GM18951 (cell line): ENCODE results near the gene MAOA.

ENCODE experiments used
- POLR2A ChIP-seq: IDR thresholded peaks from 4 replicates; pipeline ENCODE4 v1.6.1; 2011; ENCODE audit warnings: mild to moderate bottlenecking; ENCODE audit not compliant: insufficient read length, insufficient read depth; ENCODE audit errors: extremely low read depth
- in situ Hi-C: fragments of 300-500 bp; cut with MboI; formaldehyde crosslinking; loops from one replicate; pipeline ENCODE4 v1.12.0; 2022; ENCODE audit warnings: low sequenced_read_pairs, mixed read lengths, inconsistent platforms; ENCODE audit not compliant: unreplicated experiment

MAOA gene

GRCh38 chrX:43733699-43734098 is 77.6 kb downstream of the MAOA start:
- in situ Hi-C loops, result loop anchor here (25.0 kb wide), 1 partner anchor 396 kb away; no protein-coding TSS in a partner anchor
- no peak for TF ChIP-seq POLR2A

GRCh38 chrX:43734444-43734843 is 78.3 kb downstream of the MAOA start:
- in situ Hi-C loops, result loop anchor here (25.0 kb wide), 1 partner anchor 397 kb away; no protein-coding TSS in a partner anchor
- TF ChIP-seq POLR2A, result no peak

- TF ChIP-seq POLR2A, result no peak
- in situ Hi-C loops, result loop anchor here (25.0 kb wide), 1 partner anchor 398 kb away; no protein-coding TSS in a partner anchor
Measured at GRCh38 chrX:43735534-43735933, 79.4 kb downstream of the MAOA start.

DNA sequence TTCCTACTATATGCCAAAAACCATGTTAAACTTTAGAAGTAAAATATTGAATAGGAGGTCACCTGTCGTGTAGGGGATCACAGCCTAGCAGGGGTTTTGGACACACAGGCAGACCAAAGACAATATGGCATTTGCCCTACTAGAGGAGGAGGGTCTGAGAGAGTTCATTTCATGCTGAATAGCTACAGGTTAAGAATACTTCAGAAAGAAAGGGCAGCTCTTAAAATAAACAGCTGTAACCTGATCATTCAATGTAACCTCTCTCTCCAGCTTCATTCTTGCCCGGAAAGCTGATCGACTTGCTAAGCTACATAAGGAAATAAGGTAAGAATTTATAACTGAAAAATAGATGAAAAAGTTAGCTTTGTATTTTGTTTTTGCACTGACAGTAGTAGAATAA is 79.9 kb downstream of the MAOA start:
- no peak for TF ChIP-seq POLR2A
- in situ Hi-C loops, result loop anchor here (25.0 kb wide), 1 partner anchor 399 kb away; no protein-coding TSS in a partner anchor

DNA sequence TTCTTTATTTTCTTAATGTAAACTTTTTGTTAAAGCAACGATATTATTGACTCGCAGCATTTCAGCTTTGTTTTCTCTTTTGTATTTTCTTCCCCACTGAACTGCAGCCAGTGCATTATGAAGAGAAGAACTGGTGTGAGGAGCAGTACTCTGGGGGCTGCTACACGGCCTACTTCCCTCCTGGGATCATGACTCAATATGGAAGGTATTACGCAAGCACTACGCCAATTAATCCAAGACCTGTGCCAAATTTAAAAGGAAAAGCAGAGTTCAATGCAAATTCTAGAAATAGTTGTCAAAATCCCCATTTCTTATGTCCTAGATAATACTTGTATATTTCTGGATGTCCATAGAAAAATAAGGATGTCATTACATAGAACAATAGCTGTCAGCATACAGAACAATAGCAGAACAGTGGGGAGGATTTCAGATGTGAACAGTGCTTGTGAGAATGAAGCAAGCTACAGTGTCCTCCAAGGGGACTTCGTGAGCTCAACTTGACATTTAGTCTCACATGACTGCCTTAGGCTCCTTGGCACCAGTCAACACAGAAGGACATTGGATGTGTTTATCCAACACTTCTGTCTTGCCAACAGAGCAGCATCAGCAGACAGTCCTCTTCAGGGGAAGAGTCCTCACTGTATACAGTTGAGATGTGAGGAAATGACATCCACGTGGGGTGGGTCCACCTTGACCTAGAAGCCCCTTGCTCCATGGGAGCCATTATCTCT is 85.9 kb downstream of the MAOA start:
- TF ChIP-seq POLR2A, result no peak
- in situ Hi-C loops, result loop anchor here (25.0 kb wide), 1 partner anchor 405 kb away; no protein-coding TSS in a partner anchor

DNA sequence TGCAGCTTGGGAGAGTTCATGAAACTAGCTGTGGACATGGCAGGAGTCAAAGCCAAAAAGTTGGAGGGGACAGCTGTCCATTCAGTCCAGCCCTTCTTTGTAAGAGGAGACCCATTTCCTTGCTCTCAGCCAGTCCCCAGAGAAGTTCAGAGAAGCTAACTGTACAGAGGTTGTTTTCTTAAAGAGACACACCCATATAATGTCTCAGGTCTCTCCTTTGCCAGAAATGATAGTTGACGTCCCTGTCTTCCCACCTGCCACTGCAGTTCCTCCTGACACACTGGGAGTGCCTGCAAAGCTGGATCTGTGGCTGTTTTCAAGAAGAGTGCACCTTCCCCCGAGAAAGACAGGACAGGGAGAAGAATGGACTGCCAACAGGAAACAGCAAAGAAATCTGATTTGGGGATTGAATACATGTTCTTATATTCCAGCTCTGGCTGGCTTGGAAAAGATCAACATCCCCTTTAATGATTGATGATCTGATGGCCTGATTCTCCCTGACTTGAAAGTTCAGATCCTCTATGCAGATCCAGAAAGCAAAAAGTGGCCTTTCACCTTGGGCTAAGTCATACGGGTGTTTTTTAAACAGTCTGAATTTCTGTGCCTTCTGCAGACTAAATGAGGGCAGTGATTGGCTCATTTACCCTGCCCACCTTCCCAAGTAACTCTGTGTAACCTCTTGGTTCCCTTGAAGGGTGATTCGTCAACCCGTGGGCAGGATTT is 87.2 kb downstream of the MAOA start:
- in situ Hi-C loops, result loop anchor here (25.0 kb wide), 1 partner anchor 406 kb away; no protein-coding TSS in a partner anchor
- TF ChIP-seq POLR2A, result no peak

- in situ Hi-C loops, result loop anchor here (25.0 kb wide), 1 partner anchor 407 kb away; no protein-coding TSS in a partner anchor
- TF ChIP-seq POLR2A, result no peak
Measured at GRCh38 chrX:43744284-43744683, 88.2 kb downstream of the MAOA start.

DNA sequence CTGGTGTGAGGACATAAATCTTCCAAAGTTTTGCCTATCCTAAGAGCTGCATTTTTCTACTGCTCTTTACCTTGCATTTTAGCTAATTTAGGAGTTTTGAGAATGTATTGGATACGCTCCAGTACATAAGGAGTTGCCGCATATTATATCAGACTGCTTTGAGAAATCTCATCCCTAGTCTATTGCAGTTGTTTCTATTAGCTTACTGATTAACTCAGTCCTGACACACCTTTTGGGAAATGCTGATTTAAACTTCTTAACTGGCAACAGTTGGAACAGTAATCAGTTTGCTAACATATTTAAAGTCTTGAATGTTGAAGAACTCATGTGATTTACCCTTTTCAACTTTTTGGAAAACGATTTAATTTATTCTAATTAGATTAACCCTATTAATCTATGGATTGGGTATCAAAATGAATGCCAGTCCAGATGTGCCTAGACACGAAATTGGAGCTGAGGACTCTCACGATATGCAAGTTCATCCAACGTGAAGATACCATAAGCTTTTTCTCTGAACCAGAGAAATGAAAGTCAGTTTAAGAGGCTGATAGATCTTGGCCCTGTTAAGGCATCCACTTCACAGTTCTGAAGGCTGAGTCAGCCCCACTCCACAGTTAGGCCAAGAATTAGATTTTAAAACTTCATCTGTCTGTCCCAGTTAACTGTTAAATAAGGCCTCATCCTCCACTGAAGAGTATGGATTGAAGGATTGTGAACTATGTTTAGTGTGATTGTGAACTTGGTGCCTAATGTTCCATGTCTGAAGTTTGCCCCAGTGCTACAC is 90.0 kb downstream of the MAOA start:
- in situ Hi-C loops, result loop anchor here (25.0 kb wide), 1 partner anchor 409 kb away; no protein-coding TSS in a partner anchor
- TF ChIP-seq POLR2A, result no peak

- TF ChIP-seq POLR2A, result no peak
- in situ Hi-C loops, result loop anchor here (25.0 kb wide), 1 partner anchor 410 kb away; no protein-coding TSS in a partner anchor
Measured at GRCh38 chrX:43747476-43747875, 91.4 kb downstream of the MAOA start.

DNA sequence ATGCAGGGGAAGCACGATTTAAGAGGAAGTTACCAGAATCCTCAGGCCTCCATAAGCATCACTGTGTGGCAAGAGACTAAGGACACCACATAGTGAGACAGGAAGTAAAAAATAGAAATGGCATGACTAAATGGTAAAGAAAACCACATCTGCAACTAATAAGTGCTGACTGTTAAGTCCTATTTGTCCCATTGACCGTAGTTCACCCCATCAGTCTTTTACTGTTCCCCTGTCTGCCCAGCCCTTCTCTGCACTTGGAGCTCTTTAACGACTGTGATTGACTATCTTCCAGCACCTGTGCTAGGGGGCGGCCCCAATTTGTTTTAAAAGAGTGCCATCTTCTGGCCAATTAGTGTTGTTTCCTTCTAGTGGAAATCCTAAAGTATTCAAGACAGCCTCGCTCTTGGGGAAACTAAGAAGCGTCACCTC is 94.2 kb downstream of the MAOA start:
- no peak for TF ChIP-seq POLR2A
- in situ Hi-C loops, result no loop called here

DNA sequence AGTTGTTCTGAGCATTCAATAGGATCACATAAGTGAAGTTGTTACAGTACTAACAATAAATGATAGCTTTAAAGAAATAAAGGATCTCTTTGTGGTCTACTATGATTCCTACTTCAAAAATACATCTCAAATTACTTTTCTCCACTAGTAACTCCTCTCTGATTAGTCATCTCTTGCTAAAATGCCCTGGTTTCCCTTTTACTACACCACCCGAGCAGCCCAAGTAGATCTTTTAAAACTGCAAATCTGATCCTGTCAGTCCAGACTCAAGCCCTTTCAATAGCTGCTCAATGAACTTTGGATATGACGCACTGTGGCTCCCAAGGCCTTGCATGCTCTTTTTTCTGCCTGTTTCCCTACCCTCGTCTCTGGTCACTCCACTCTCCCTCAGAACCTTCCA is 97.5 kb downstream of the MAOA start:
- no peak for TF ChIP-seq POLR2A
- in situ Hi-C loops, result no loop called here

- TF ChIP-seq POLR2A, result no peak
- in situ Hi-C loops, result no loop called here
Measured at GRCh38 chrX:43756076-43756475, 100.0 kb downstream of the MAOA start.

DNA sequence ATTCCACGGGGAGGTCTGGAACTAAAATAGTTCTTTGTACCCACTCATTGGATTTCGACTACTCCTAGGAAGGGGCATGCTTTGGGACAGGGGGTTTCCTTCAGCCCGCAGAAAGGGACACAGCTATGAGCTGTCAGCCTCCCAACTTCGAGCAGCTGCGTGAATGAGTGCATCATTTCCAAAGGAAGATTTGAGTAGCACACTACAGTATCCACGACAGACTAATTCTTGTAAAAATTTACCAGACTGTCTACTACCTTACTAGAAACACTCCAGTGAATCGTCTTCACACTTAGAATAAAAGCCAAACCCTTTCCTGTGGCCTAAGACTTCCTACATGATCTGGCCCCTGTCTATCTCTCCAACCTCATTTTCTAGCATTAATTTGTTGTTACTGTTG is 101.9 kb downstream of the MAOA start:
- in situ Hi-C loops, result no loop called here
- TF ChIP-seq POLR2A, result no peak
